ENCODE data around the gene COPS6.
A peak's percentile ranks its signal among the peaks of the same experiment; 100 is the strongest.

COPS6 gene

DNA sequence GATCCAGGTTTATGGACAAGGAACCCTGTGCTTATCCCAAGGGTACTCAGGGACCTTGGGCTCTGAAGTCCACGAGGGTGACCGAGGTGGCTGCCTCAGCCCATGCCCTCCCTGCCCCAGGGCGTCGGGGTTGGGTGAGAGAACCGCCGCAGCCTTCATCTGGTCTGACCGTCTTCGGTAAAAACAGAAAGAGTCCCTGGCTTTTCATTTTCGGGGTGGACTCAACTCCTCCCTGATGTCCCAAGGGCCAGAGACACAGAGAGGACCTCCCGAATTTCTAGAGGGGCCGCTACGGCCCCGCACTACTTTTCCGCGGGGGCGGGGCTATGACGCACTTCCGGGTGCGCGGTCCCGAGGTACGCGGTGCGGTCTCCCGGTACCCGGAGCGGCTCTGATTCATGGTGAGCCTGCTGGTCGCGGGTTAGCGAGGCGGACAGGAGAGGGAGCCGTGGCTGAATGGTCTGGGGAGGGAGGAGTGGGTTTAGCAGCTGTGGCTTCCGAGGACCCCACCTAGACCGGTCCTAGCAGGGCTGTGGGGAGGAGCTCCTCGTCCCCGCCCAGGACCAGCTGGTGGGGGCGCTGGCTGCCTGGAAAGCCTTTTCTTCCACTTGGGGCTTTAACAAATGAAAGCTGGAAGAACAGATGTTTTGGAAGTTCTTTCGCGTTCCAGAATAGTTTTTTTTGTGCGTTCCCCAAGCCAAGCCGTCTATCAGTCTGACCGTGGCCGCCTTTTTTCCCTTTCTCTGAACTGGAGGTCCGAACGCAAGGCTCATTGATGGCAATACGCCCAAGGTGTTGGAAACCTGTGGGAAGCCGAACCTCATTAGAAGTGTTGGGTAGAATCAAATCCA lies 39.1 kb upstream of the COPS6 start, which contains the start of gene ZSCAN21 (continued):
- TF ChIP-seq, protein P1, sequence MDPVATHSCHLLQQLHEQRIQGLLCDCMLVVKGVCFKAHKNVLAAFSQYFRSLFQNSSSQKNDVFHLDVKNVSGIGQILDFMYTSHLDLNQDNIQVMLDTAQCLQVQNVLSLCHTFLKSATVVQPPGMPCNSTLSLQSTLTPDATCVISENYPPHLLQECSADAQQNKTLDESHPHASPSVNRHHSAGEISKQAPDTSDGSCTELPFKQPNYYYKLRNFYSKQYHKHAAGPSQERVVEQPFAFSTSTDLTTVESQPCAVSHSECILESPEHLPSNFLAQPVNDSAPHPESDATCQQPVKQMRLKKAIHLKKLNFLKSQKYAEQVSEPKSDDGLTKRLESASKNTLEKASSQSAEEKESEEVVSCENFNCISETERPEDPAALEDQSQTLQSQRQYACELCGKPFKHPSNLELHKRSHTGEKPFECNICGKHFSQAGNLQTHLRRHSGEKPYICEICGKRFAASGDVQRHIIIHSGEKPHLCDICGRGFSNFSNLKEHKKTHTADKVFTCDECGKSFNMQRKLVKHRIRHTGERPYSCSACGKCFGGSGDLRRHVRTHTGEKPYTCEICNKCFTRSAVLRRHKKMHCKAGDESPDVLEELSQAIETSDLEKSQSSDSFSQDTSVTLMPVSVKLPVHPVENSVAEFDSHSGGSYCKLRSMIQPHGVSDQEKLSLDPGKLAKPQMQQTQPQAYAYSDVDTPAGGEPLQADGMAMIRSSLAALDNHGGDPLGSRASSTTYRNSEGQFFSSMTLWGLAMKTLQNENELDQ (tag by site-specific recombination; IDR thresholded peaks at IDR 0.05; ENCODE audit: low read depth) = no peak
- TF ChIP-seq ZNF174 (tag by site-specific recombination; IDR thresholded peaks at IDR 0.05) (no peak), ZNF24 (tag by site-specific recombination; IDR thresholded peaks at IDR 0.05) (peak; percentile 70), KLF7 (tag by site-specific recombination; IDR thresholded peaks at IDR 0.05; ENCODE audit: borderline replicate concordance) (peak; percentile 74; the same call in 1 of the 2 replicates), ZNF830 (tag by site-specific recombination; IDR thresholded peaks at IDR 0.05; ENCODE audit: low read depth) (no peak), ZNF280C (tag by site-specific recombination; IDR thresholded peaks at IDR 0.05) (no peak), ZBTB48 (tag by site-specific recombination; IDR thresholded peaks at IDR 0.05) (peak; percentile 68; the same call in 1 of the 2 replicates), ZFP41 (tag by site-specific recombination; IDR thresholded peaks at IDR 0.05; ENCODE audit: borderline replicate concordance) (no peak), ZSCAN16 (tag by site-specific recombination; IDR thresholded peaks at IDR 0.05) (no peak)
- TF ChIP-seq, protein P2, sequence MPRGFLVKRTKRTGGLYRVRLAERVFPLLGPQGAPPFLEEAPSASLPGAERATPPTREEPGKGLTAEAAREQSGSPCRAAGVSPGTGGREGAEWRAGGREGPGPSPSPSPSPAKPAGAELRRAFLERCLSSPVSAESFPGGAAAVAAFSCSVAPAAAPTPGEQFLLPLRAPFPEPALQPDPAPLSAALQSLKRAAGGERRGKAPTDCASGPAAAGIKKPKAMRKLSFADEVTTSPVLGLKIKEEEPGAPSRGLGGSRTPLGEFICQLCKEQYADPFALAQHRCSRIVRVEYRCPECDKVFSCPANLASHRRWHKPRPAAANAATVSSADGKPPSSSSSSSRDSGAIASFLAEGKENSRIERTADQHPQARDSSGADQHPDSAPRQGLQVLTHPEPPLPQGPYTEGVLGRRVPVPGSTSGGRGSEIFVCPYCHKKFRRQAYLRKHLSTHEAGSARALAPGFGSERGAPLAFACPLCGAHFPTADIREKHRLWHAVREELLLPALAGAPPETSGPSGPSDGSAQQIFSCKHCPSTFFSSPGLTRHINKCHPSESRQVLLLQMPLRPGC (tag by site-specific recombination; IDR thresholded peaks at IDR 0.05) = no peak

DNA sequence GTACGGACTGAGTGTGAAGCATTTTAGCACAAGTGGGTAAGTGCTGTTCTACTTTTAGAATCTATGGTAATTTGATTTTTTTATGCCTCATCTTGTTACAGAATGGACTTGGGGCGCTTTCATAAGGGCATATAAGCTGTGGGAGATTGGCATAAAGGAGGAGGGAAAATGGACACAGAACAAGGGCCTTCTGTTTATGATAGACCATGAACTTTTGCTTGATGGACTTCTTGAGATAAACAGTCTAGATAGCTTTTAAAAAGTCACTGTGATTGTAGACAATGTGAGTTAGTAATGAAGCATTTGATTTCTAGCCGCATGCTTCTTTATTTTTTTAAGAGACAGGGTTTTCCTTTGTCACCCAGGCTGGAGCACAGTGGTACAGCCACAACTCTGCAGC lies 37.2 kb upstream of the COPS6 start:
- TF ChIP-seq ZNF19 (tag by site-specific recombination; IDR thresholded peaks at IDR 0.05; ENCODE audit: low read depth) (no peak), KLF9 (tag by site-specific recombination; IDR thresholded peaks at IDR 0.05; ENCODE audit: low read depth) (no peak), ZNF175 (tag by site-specific recombination; IDR thresholded peaks at IDR 0.05) (no peak), EGR2 (tag by site-specific recombination; IDR thresholded peaks at IDR 0.05; ENCODE audit: low read depth) (no peak), REPIN1 (tag by site-specific recombination; IDR thresholded peaks at IDR 0.05; ENCODE audit: low read depth) (no peak), ZNF311 (tag by site-specific recombination; IDR thresholded peaks at IDR 0.05; ENCODE audit: borderline replicate concordance) (no peak), PRDM2 (tag by site-specific recombination; IDR thresholded peaks at IDR 0.05; ENCODE audit: borderline replicate concordance) (no peak), ZNF266 (tag by site-specific recombination; IDR thresholded peaks at IDR 0.05; ENCODE audit: low read depth) (no peak), KLF7 (tag by site-specific recombination; IDR thresholded peaks at IDR 0.05; ENCODE audit: borderline replicate concordance) (no peak), ZNF391 (tag by site-specific recombination; IDR thresholded peaks at IDR 0.05; ENCODE audit: borderline replicate concordance, low read depth) (no peak), GLIS2 (tag by site-specific recombination; IDR thresholded peaks at IDR 0.05) (no peak)
- CTCF ChIA-PET = interaction anchor here (0.7 to 2.7 kb wide), 7 partner anchors 9 to 138 kb away, joined by 3 to 23 read pairs (median 6); no protein-coding TSS in a partner anchor
- POLR2A ChIA-PET = interaction anchor here (0.7 to 1.2 kb wide), 2 partner anchors 36 to 51 kb away, joined by 3 read pairs; partner anchors contain the start of gene ZKSCAN1

More for the DNA sequence above, 37.2 kb upstream of the COPS6 start:
- H3K9me3 ChIP-seq (ENCODE audit: control insufficient read depth, insufficient read depth, low read depth, low read length) = no peaks in the 10 kb centered on the region
- peaks cover 4% of the 10 kb centered on the region in 2 experiments for H3K36me3 ChIP-seq (ENCODE audit: control insufficient read depth in 2 of 2, insufficient read depth in 1 of 2, low read length in 2 of 2)
- peaks cover 3% of the 10 kb centered on the region; the same call in 1 of the 2 replicates for H3K4me1 ChIP-seq (ENCODE audit: control insufficient read depth, insufficient read depth, low read length)
- H3K27ac ChIP-seq (ENCODE audit: extremely low read depth, low read depth, low read length) = no peak overlapping the region
- H3K4me3 ChIP-seq (ENCODE audit: low read depth, low read length) = no peak overlapping the region

All from HEK293 (cell line).